HG03060 (cell line): ENCODE measurements around the gene USP10.
A peak's percentile ranks its signal among the peaks of the same experiment; 100 is the strongest.
"Not testable (repeated sequence)": the region's sequence is repeated elsewhere in the genome, so short reads cannot be mapped to it uniquely, and the experiment has no call there.

ENCODE experiments used
- ATAC-seq: cut with Tn5 transposase; IDR thresholded peaks from one replicate; pipeline ENCODE4 v1.9.1; 2021; ENCODE audit warnings: low read depth, moderate number of reproducible peaks; ENCODE audit not compliant: unreplicated experiment

Gene USP10

DNA sequence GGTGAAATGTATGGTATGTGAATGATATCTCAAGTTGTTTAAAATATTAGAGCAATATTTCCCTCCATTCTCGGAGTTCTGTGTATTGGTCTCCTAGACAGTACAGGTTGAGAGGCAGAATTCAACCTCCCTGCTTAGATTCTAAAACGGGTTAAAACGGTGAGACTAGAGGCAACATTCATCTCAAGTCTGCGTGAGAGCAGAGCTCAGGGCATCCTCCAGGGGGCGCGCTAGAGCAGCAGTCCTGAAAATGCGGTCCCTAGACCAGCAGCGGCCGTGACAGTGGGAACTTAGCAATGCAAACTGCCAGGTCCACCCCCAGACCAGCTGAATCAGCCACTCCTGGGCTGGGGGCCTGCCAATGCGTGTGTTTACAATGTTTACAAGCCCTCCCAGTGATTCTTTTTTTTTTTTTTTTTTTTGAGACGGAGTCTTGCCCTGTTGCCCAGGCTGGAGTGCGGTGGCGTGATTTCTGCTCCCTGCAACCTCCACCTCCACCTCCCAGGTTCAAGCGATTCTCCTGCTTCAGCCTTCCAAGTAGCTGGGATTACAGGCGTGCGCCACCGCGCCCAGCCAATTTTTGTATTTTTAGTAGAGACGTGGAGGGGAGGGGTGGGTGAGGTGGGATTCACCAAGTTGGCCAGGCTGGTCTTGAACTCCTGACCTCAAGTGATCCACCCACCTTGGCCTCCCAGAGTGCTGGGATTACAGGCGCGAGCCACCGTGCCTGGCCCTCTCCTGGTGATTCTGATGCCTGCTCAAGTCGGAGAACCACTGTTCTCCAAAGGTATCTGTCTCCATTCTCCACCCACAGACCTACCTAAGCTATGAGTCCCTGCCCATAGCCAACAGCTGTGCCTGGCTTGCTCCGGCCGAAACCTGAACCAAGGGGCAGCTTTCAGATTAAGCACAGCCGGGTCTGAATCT is 27.3 kb upstream of the USP10 start:
- ATAC-seq = no peak

DNA sequence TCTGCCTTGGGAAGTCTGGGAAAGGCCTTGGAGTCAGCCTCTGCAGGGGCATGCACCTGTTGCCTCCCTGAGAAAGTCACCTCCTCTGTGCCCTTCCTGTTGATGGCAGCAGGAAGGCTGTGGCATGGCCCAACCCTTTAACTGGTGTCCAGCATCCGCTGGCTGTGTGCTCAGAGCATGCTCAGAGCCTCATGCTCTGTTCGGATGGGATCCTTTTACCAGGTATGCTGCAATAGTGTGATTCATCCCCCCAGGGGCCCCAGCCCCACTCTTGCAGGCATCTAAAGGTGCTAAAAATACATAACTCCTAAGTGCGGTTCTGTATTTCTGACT is 26.6 kb upstream of the USP10 start:
- ATAC-seq = no peak

GRCh38 chr16:84673561-84673960 is 26.2 kb upstream of the USP10 start:
- ATAC-seq = no peak

- no peak for ATAC-seq
Observed at GRCh38 chr16:84675423-84675822, 24.4 kb upstream of the USP10 start.

GRCh38 chr16:84675884-84676283 is 23.9 kb upstream of the USP10 start:
- no peak for ATAC-seq

GRCh38 chr16:84677017-84677803 is 22.6 kb upstream of the USP10 start:
- ATAC-seq = no peak

GRCh38 chr16:84677849-84678248 is 22.0 kb upstream of the USP10 start:
- no peak for ATAC-seq

DNA sequence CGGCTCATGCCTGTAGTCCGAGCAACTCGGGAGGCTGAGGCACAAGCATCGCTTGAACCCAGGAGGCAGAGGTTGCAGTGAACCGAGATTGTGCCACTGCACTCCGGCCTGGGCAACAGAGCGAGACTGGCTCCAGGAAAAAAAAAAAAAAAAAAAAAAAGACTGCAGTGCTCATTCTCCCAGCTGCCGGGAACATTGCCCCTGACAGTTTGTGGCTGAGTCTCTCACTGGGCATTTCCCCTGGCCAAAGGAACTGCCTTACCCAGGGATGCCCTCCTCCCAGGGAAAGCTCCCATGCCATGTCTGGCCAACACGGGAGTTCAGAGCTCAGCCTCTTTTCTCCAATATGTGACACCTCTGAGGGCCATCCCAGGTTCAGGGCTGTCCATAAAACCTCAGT is 21.3 kb upstream of the USP10 start:
- ATAC-seq = no peak

GRCh38 chr16:84680165-84680842 is 19.5 kb upstream of the USP10 start:
- no peak for ATAC-seq

DNA sequence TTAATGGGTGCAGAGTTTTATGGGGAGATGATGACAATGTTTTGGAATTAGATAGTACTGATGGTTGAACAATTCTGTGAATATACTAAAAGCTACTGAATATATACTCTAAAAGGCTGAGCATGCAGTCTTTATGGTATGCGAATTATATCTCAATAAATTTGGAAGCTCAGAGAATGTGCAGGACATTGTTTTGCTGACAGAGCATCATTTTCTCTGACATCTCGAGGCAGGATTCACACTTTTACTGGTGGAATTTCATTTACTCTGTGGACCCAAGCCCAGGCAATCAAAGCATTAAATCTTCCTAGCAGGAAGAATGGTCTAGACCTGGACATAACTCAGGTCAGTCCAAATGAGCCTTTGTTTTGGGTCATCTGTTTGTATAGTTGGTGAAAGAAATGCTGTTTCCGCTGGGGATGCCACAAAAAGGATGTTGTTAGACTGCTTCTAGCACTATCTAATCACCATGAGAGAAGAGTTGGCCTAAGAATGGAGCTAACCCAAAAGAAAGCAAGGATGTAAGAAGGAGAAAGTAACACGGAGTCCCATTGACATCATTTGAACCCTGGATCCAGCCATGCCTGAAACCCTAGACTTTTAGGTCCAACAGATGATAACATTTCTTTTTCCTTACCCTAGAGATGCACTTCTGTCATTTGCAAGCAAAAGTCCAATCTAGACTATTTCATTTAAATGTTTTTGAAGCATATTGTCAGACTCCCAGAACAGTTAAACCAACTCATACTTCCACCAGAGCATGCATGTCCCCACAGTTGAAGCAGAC is 18.8 kb upstream of the USP10 start:
- no peak for ATAC-seq

DNA sequence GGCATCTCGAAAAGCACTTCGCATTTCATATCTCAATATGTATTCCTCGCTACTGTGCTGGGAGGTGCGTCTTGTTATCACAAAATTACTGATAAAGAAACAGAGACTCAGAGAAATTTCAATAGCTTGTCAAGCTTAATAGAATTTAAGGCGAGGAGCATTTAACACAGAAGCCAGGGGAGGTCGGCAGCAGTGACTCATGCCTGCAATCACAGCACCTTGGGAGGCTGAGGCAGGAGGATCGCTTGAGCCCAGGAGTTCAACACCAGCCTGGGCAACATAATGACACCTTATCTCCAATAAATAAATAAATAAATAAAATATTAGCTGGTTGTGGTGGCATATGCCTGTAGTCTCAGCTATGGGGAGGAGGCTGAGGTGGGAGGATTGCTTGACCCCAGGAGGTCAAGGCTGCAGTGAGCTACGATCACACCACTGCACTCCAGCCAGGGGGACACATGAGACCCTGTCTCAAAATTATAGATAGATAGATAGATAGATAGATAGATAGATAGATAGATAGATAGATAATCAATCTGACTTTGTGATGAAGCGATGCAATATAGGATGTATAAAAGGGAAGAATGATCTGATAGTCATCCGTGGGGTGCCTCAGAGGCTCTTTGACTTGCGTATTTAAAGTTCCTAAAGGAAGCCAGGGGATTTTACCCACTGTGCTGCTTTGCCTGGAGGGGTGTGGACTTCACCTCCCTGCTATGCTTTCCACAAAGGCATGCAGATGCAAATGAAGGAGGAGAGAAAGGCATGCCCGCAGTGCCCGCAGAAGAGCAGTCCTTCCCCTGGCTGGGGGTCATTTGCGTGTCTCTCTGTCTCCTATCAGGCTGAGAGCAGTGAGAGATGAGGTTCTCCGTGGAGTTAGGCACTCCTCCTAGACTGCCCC is 15.9 kb upstream of the USP10 start:
- ATAC-seq = no peak

GRCh38 chr16:84684592-84684965 is 15.2 kb upstream of the USP10 start:
- no peak for ATAC-seq

DNA sequence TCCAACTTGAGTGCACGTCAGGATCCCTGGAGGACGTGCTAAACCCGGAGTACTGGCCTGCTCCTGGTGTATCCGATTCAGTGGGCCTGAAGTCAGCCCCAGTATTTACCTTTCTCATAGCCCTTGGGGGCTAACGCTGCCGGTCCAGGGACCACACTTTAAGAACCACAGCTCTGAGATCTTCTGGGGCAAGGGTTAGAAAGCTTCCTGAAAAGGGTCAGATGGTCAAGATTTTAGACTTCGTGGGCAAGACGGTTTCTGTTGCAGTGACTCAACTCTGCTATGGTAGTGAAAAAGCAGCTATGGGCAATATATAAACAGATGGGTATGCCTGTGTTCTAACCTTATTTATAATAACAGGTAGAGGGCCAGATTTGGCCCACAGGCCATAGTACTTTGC is 14.6 kb upstream of the USP10 start:
- ATAC-seq = no peak

DNA sequence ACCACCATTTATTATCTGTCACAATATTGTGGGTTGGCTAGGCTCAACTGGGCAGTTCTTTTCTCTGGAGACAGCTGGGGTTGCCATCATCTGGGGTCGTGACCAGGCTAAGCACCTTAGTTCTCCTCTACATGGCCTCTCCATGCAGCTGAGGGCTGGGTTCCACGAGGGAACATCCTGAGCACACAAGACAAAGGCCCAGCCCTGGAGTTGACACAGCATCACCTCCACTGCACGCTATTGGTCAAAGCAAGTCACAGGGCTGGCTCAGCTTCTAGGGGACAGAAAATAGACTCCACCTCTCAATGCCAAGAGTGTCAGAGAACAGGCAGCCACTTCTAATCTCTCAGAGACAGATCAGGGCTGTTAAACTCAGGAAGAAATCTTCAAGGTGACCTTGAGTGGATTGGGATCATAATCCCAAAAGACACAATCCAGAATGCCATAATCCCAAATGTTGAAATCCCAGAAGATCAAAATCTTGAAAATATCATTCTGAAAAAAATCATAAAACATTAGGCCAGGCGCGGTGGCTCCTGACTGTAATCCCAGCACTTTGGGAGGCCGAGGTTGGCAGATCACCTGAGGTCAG is 13.0 kb upstream of the USP10 start:
- no peak for ATAC-seq

DNA sequence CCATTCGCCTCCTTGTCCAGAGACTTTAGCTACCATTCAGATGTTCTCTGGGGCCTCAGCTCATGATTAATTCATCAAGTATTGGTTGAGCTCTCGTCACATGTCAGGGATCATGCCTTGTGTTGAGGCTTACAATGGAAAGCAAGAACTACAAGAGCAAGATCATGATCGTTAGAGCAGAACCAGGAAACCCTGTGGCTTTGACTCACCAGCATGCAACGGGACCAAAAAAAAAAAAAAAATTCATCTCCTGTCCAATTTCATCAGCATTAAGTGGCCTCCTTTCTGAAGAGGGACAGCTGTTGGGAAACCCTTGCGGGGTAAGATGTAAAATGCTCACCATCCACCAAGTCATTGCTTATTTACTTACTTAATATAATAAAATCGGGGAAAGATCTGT is 12.1 kb upstream of the USP10 start:
- peak; percentile 87 for ATAC-seq

GRCh38 chr16:84688163-84688562 is 11.6 kb upstream of the USP10 start:
- ATAC-seq = not testable (repeated sequence)

DNA sequence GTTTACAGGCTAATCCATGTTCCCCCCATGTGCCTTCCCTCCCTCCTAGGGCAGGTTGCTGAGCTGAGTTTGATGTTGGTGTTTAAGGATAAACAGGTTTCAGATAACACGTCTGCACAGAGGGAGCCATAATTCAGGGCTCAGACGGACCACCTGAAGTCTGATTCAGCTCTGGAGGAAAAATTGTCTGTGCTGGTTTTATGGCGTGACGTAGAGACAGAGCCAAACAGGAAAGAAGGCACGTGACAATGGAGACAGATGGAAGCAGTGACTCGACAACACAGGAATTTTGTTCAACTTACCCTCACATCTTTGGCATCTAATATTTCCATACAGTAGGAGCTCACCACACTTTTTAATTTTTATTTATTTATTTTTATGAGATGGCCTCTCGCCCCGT is 10.7 kb upstream of the USP10 start:
- ATAC-seq = no peak

DNA sequence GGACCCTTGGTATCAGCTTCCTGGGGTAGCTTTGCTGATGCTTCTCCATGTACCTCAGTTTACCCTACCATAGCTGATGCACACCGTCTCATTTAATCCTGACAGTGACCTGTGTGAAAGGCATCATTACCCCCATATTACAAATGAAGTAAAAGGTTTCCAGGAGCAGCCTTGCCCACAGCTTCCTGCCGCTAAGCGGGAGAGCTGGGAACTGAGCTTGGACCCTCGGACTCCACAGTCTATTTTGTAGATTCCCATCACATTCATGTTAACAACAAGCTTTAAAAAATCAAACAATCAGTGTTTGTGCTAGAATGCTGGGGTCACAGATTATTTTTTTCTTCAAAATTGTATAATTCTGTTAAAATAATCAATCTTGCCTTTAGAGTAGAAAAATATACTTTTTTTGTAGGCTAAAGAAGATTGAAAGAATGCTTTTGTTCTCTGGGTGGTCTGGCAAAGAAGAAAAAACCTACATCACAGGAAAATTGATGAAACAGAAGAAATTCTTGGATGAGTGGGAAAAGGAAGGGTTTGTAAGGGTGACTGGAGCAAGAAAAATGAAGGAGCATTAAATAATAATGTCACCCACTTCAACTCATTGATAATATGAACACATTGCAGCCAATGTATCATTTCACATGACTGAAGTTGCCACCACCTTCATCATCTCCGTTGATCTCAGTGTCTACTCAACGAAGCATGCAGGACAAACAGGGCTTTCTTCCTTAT is 9.5 kb upstream of the USP10 start:
- ATAC-seq = no peak
